Activated T-cell treated with anti-CD3 and anti-CD28 coated beads, Interleukin-2, amount 50 U/mL, for 72 hours (primary cell): ENCODE results near the gene TSC22D1. TPM values are rescaled to one million over a fixed set of nuclear protein-coding genes. Genes with fewer than 3 reads are reported as not detected.

Experiments used
- ATAC-seq, 2 donors: fragments of 150-1000 bp; cut with Tn5 transposase; replicated peaks in 1 of 2; 2 replicates each; pipeline ENCODE4 v1.10.0; 2021; ENCODE audit warnings: moderate library complexity in 2 of 2, mild to moderate bottlenecking in 1 of 2
- DNase-seq, 2 donors: peaks; one replicate each; pipeline ENCODE4 v3.0.0; 2021 to 2022; ENCODE audit warnings: mixed read lengths in 1 of 2
- H3K27ac Mint-ChIP-seq: one replicate; pipeline ENCODE4 v1.8.0; 2022; ENCODE audit warnings: mild to moderate bottlenecking, moderate library complexity, mixed read lengths
- H3K27me3 Mint-ChIP-seq: one replicate; pipeline ENCODE4 v1.8.0; 2022; ENCODE audit warnings: low read depth, mixed read lengths
- H3K36me3 Mint-ChIP-seq, 2 donors: one replicate each; pipeline ENCODE4 v1.8.0; 2022; ENCODE audit warnings: mixed read lengths in 2 of 2, mild to moderate bottlenecking in 1 of 2; ENCODE audit not compliant: insufficient read depth in 2 of 2
- H3K4me1 Mint-ChIP-seq: one replicate; pipeline ENCODE4 v1.8.0; 2022; ENCODE audit warnings: low read depth, mixed read lengths
- H3K4me3 Mint-ChIP-seq, 2 donors: one replicate each; pipeline ENCODE4 v1.8.0; 2022; ENCODE audit warnings: mild to moderate bottlenecking in 2 of 2, mixed read lengths in 2 of 2, moderate library complexity in 2 of 2
- H3K9me3 Mint-ChIP-seq, 2 donors: one replicate each; pipeline ENCODE4 v1.8.0; 2022; ENCODE audit warnings: mixed read lengths in 2 of 2
- total RNA-seq, 2 donors: library from RNA; stranded (reverse); gene quantifications; one replicate each; pipeline ENCODE4 v1.2.3, GENCODE V29; 2022

TSC22D1 gene
- total RNA-seq, 2 donors from 2014 or later = 11.8 to 20.3 TPM

DNA sequence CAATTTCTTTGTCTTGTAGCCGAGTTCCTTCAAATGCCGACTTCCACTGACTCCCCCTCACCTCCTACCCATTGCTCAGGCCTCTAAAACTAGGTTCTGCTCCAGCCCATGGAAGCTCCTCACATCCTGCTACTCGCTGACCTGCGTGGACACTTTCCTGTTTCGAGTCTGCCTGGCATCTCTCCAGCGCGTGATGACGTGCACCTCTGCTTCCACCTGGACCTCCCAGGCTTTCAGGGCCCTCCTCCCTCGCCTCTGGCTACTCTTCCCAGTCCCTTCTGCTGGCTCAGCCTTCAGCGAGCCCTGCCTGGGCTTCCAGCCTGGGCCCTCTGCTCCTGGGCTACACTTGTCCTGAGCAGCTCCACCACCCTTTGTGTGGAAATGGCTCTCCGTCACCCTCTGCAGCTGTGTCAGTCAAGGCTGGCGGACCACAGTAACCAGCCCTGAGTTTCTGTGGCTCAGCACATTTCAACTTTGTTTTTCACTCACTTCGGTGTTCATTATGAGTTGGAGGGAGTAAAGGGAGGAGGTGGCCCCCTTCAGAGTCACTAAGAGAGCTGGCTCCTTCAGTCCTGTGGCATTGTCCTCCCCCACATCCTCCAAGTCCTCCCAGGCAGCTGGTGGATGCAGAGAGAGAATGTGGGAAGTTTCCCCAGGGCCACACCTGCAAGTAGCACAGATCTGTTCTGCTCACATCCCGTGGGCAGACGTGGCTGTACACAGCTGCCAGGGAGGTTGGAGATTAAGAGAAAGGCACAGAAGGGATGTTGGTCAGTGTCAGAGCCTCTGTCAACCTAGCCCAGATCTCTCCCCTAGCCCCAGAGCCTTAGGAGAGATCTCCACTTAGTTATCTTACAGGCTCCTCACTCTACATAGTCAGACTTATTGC is 153.1 kb downstream of the TSC22D1 start:
- Mint-ChIP-seq H3K27ac (no peak overlapping the region), H3K4me1 (peaks cover 10% of the 10 kb centered on the region), H3K4me3 (no peak overlapping the region), H3K36me3 (no peaks in the 10 kb centered on the region), H3K9me3 (no peaks in the 10 kb centered on the region), H3K27me3 (peaks cover 34% of the 10 kb centered on the region)
- peak; percentile 76 to 86 for ATAC-seq
- DNase-seq = peak; percentile 4 to 23

GRCh38 chr13:44421853-44422525 is 154.1 kb downstream of the TSC22D1 start:
- Mint-ChIP-seq H3K27ac (no peak overlapping the region), H3K36me3 (no peaks in the 10 kb centered on the region), H3K27me3 (peaks cover 34% of the 10 kb centered on the region), H3K4me1 (peaks cover 10% of the 10 kb centered on the region), H3K9me3 (no peaks in the 10 kb centered on the region), H3K4me3 (no peak overlapping the region)
- ATAC-seq (no peak), DNase-seq (no peak)

GRCh38 chr13:44420376-44421220 is 155.5 kb downstream of the TSC22D1 start:
- H3K36me3 Mint-ChIP-seq = no peaks in the 10 kb centered on the region
- DNase-seq (no peak), ATAC-seq (no peak)
- H3K4me3 Mint-ChIP-seq = no peak overlapping the region
- no peak overlapping the region for H3K27ac Mint-ChIP-seq
- H3K27me3 Mint-ChIP-seq = peaks cover 34% of the 10 kb centered on the region
- H3K4me1 Mint-ChIP-seq = peaks cover 7% of the 10 kb centered on the region
- no peaks in the 10 kb centered on the region for H3K9me3 Mint-ChIP-seq

DNA sequence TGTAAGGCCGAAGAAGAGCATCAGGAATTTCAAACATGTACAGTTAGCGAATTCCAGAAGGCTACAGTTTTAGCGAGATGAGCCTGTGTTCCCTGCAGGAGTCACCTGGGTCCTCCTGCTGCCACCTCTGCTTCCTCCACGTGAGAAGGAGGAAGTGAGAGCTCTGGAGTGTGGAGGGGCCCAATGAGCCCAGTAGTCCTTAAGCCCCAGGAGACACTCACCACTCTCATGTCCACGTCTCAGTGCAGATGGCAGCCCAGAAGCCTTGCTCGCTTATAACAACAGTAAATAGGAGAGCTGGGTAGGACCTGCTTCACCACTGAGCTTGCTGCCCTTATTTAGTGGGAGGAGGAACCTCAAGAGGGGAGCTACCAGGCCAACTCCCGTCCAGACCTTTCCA is 158.3 kb downstream of the TSC22D1 start:
- H3K27me3 Mint-ChIP-seq = peaks cover 13% of the 10 kb centered on the region
- H3K36me3 Mint-ChIP-seq = no peaks in the 10 kb centered on the region
- H3K27ac Mint-ChIP-seq = no peak overlapping the region
- ATAC-seq (no peak), DNase-seq (no peak)
- no peaks in the 10 kb centered on the region for H3K9me3 Mint-ChIP-seq
- H3K4me3 Mint-ChIP-seq = no peak overlapping the region
- peaks cover 5% of the 10 kb centered on the region for H3K4me1 Mint-ChIP-seq

DNA sequence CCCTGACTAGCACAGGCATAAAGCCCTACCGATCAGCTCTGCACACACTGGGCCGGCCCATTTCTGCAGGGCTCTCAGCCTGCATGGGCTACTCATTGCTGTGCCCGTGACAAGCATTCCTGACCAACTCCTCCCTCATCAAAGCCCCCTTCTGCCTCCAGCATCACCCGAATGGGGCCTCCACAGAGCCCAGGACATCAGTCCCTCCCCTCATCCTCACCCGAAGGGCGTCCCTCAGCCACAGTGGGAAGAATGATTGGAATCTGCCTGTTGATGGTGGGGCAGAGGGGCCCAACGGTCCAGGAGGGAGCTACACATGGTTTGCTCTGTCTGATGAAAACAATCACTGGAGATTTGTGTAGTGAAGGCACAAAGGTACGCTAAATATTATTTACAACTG is 158.7 kb downstream of the TSC22D1 start:
- H3K4me3 Mint-ChIP-seq = no peak overlapping the region
- H3K27ac Mint-ChIP-seq = no peak overlapping the region
- no peaks in the 10 kb centered on the region for H3K36me3 Mint-ChIP-seq
- peaks cover 5% of the 10 kb centered on the region for H3K4me1 Mint-ChIP-seq
- no peak for ATAC-seq
- H3K27me3 Mint-ChIP-seq = peaks cover 8% of the 10 kb centered on the region
- H3K9me3 Mint-ChIP-seq = no peaks in the 10 kb centered on the region
- DNase-seq = no peak

GRCh38 chr13:44416744-44417143 is 159.4 kb downstream of the TSC22D1 start:
- Mint-ChIP-seq H3K27ac (no peak overlapping the region), H3K27me3 (peaks cover 1% of the 10 kb centered on the region), H3K4me1 (peaks cover 5% of the 10 kb centered on the region), H3K9me3 (no peaks in the 10 kb centered on the region), H3K4me3 (no peak overlapping the region), H3K36me3 (no peaks in the 10 kb centered on the region)
- no peak for ATAC-seq
- DNase-seq = no peak

GRCh38 chr13:44416301-44416700 is 159.8 kb downstream of the TSC22D1 start:
- H3K4me3 Mint-ChIP-seq = no peak overlapping the region
- no peaks in the 10 kb centered on the region for H3K9me3 Mint-ChIP-seq
- no peak for DNase-seq
- no peak overlapping the region for H3K27ac Mint-ChIP-seq
- no peaks in the 10 kb centered on the region for H3K27me3 Mint-ChIP-seq
- peaks cover 5% of the 10 kb centered on the region for H3K4me1 Mint-ChIP-seq
- no peak for ATAC-seq
- no peaks in the 10 kb centered on the region for H3K36me3 Mint-ChIP-seq

- H3K36me3 Mint-ChIP-seq = no peaks in the 10 kb centered on the region
- no peaks in the 10 kb centered on the region for H3K27me3 Mint-ChIP-seq
- H3K27ac Mint-ChIP-seq = no peak overlapping the region
- DNase-seq = no peak
- ATAC-seq = no peak
- no peak overlapping the region for H3K4me3 Mint-ChIP-seq
- peaks cover 5% of the 10 kb centered on the region for H3K4me1 Mint-ChIP-seq
- H3K9me3 Mint-ChIP-seq = no peaks in the 10 kb centered on the region
Measured at GRCh38 chr13:44415815-44416214, 160.3 kb downstream of the TSC22D1 start.

GRCh38 chr13:44414716-44415115 is 161.4 kb downstream of the TSC22D1 start:
- Mint-ChIP-seq H3K27ac (no peak overlapping the region), H3K4me3 (no peak overlapping the region), H3K27me3 (no peaks in the 10 kb centered on the region), H3K9me3 (no peaks in the 10 kb centered on the region), H3K4me1 (peaks cover 5% of the 10 kb centered on the region), H3K36me3 (no peaks in the 10 kb centered on the region)
- ATAC-seq = no peak
- no peak for DNase-seq

- Mint-ChIP-seq H3K27ac (no peak overlapping the region), H3K4me1 (peaks cover 5% of the 10 kb centered on the region), H3K27me3 (no peaks in the 10 kb centered on the region), H3K36me3 (no peaks in the 10 kb centered on the region), H3K4me3 (no peak overlapping the region), H3K9me3 (no peaks in the 10 kb centered on the region)
- ATAC-seq (no peak), DNase-seq (no peak)
Measured at GRCh38 chr13:44413095-44413494, 163.0 kb downstream of the TSC22D1 start.

DNA sequence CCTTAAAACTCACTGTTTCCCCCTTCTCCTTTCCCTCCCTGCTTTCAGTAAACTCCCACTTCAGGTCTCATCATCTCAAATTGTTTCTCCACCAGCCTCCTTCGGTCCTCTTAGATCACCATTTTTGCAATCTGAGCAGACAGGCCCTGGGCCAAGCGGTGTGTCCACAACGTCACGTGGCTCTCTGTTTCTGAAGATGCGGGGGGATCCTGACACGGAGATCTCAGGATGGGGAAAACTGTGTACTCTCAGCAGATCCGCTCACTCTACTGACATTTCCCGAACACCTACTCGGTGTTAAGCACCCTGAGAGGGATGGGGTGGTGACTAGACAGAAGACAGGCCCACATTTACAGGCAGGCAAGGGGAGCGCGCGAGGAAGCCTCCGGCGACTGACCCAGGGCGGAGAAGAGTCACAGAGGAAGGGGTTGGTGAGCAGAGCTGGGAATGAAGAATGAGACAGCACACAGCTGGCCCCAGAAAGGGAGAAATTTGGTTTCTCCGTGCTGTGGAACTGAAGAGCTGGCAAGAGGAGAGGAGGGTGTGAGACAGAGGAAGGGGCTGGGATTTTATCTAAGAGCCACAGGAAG is 163.7 kb downstream of the TSC22D1 start:
- H3K4me1 Mint-ChIP-seq = peaks cover 5% of the 10 kb centered on the region
- no peaks in the 10 kb centered on the region for H3K9me3 Mint-ChIP-seq
- ATAC-seq = no peak
- DNase-seq = no peak
- H3K4me3 Mint-ChIP-seq = no peak overlapping the region
- no peaks in the 10 kb centered on the region for H3K27me3 Mint-ChIP-seq
- H3K36me3 Mint-ChIP-seq = no peaks in the 10 kb centered on the region
- H3K27ac Mint-ChIP-seq = no peak overlapping the region

GRCh38 chr13:44411841-44412240 is 164.3 kb downstream of the TSC22D1 start:
- H3K9me3 Mint-ChIP-seq = no peaks in the 10 kb centered on the region
- peaks cover 5% of the 10 kb centered on the region for H3K27me3 Mint-ChIP-seq
- H3K4me1 Mint-ChIP-seq = peaks cover 5% of the 10 kb centered on the region
- DNase-seq (no peak), ATAC-seq (no peak)
- H3K4me3 Mint-ChIP-seq = no peak overlapping the region
- no peaks in the 10 kb centered on the region for H3K36me3 Mint-ChIP-seq
- no peak overlapping the region for H3K27ac Mint-ChIP-seq
